ENCODE results near the gene IFITM2.
A peak's percentile ranks its signal among the peaks of the same experiment; 100 is the strongest.
"Not testable (repeated sequence)": the region's sequence is repeated elsewhere in the genome, so short reads cannot be mapped to it uniquely, and the experiment has no call there.

Gene IFITM2

DNA sequence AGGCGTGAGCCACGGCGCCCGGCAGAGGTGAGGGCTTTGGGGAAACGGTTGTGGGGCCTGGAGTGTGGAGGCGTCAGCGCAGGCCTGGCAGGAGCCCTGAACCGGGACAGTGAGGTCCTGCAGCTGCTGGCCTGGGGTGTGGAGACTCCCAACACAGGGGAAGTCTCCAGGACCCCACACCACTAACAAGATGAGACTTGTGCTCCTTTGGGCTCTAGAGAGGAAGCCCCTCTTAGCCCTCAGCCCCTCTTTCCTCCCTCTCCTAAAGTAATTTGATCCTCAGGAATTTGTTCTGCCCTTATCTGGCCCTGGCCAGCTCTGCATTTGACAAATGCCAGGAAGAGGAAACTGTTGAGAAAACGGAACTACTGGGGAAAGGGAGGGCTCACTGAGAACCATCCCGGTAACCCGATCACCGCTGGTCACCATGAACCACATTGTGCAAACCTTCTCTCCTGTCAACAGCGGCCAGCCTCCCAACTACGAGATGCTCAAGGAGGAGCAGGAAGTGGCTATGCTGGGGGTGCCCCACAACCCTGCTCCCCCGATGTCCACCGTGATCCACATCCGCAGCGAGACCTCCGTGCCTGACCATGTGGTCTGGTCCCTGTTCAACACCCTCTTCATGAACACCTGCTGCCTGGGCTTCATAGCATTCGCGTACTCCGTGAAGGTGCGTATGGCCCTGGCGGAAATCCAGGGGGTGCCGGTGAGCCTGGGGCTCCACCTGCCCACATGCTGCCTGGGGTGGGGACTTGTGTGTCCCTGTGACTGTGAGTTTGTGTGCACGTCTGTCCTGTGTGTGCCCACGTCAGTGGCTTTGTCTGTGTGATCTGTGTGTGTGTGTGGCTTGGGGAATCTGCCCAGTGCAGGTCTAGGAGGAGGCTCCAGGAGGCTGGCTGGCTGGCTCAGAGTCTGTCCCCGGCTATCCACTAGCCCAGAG is at the start of gene IFITM2:
Gene IFITM2, plus strand, starts transcription at position 51 of the 943 bp plus-strand sequence. Its CDS starts 377 bp downstream, at position 428.
- DNase-seq: peak; percentile 91

DNA sequence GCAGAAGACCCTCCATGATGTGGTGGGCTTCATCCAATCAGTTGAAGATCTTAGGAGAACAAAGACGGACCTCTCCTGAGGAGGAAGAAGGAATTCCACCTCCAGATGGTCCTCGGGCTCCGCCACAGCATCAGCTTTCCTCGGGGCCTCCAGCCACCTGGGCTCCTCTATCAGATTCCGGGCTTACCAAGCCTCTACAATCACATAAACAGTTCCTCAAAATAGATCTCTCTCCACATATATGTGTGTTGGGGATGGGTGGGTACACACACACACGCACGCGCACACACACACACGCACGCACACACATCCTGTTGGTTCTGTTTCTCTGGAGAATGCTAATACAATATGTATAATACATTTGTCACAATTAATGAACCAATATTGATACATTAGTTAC is 48.2 kb upstream of the IFITM2 start:
- DNase-seq: no peak

DNA sequence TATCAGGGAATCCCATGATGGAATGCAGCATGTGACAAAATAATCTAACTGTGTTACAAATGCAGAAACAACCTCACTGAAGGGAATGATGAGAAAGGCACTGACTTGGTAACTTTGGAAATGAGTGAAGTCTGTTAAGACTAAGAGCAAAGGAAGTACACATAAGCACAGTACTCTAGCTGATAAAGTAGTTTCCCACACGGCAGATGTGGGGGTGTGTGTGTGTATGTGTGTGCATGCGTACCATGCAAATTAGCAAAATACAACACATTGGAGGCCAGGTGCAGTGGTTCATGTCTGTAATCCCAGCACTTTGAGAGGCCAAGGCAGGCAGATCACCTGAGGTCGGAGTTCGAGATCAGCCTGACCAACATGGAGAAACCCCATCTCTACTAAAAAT is 46.0 kb upstream of the IFITM2 start:
- DNase-seq: no peak

DNA sequence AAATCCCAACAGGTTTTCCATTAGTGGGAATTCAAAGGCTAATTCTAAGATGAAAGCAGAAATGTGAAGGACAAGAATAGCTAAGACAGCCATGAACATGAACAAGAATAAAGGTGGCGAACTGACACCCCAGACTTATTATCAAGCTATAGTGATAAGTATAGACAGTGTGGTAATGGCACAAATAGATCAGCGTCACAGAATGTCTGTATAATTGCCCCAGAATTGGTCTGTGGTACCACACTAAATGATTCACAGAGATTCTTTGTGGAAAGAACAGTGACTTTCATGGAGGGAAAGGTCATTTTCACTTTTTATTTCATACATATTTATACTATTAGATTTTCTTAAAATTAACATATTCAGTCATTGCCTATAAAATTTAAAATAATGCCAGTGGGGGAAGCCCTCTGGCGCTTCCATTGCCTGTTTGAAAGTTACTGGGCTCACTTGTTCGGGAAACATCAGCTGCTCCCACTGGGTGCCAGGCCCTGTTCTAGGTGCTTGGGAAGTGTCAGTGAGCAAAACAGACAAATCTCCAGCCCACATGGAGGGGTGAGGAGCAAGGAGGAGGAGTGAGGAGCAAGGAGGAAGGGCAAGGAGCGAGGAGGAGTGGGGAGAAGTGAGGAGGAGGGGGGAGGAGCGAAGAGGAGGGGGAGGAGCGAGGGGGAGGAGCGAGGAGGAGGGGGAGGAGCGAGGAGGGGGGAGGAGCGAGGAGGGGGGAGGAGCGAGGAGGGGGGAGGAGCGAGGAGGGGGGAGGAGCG is 40.8 kb upstream of the IFITM2 start:
- DNase-seq: no peak

DNA sequence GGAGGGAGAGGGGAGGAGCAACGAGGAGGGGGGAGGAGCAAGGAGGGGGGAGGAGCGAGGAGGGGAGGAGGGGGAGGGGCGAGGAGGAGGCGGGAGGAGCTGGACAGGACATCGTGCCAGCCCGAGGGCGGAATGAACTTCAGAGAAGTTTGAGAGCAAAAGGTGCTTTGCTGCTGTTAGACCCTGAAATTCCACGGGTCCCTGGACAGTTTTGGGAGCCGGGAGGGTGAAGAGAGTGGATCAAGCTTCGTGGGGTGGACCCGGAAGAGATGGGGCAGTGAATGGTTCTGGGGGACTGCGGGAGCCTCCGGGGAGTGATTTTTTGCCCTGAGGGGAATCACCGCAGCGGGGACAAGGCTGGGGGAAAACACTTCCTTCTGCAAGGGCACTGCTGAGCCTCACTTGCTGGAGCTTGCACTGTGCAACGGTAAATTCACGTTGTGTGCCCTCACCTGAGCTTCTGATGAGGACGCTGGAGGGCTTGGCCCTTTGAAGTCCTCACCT is 40.1 kb upstream of the IFITM2 start:
- no peak for DNase-seq

DNA sequence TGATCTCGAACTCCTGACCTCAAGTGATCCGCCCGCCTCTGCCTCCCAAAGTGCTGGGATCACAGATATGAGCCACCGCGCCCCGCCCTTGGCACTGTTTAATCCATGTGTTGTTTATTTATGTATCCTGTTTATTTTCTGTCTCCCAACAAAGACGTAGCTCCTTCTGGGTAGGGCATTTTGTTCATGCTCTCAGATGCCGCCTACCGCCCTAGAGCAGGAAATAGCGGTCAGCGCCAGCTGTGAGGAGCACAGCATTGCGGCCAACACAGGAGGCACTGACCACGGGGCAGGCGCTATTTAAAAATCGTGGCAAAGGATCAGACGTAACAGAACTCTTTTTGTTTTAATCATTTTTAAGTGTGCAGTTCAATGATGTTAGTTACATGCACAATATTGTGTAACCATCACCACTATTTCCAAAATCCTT is 38.9 kb upstream of the IFITM2 start:
- not testable (repeated sequence) for DNase-seq

DNA sequence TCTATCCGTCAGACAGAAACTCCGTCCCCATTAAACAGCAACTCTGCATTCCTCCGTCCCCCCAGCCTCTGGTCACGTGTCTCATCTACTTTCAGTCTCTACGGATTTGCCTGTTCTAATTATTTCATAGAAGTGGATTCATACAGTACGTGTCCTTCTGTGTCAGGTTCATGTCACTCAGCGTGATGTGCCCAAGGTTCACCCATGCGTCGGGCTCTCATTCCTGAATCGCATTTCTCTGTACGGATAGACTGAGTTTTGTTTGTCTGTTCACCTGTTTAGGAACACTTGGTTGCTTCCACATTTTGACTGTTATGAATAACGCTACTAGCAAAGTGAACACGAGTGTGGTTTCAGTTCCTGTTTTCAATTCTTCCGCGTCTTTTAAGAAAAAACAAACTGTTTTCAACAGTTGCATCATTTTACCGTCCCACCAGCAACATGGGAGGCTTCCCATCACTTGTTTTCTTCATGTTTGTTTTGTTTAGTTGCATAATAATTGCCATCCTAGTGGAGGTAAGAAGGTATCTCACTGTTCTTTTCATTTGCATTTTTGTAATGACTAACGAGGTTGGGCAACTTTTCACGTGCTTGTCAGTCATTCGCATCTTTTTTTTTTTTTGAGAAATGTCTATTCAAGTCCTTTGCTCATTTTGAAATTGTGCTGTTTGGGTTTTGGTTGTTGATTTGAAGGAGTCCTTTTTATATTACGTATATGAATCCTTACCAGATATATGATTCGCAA is 38.3 kb upstream of the IFITM2 start:
- DNase-seq: no peak

DNA sequence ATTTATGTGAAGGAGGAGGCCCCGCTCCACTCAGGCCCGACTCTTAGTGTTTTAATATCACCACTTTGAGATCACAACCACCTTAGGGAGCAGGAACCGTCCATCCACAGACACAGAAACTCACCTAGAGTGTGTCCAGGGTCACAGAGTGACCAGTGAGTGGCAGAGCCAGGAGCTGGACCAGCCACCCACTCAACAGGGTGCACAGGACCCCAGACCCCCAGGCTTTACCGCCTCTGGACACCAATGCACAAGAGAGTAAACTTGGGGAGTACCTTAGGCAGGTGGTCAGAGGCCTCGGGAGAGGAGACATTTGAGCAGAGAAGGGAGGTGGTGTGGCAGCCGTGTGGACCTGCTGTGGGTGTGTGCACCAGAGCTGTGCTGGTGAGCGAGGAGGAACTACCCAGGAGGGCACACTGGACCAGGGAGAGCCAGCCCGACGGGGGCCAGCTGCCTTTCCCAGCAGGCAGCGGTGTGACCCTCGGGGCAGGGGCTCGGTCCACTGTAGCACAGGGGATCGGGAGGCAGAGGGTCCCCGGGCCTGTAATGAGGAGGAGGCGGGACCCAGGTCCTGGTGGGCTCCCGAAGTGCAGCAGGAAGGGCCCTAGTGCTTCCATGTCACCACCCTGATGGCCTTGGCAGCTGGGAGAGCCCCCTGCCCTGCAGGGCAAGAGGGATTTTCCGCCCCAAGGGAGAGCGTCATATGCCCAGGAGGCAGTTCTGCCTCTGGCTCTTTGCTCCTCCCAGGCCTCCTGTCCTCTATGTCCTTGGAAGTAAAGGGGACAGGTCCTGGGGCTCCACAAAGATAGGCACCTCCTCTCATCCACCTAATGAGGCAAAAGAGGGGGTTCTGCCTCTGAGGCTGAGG is 36.9 kb upstream of the IFITM2 start:
- DNase-seq: no peak

DNA sequence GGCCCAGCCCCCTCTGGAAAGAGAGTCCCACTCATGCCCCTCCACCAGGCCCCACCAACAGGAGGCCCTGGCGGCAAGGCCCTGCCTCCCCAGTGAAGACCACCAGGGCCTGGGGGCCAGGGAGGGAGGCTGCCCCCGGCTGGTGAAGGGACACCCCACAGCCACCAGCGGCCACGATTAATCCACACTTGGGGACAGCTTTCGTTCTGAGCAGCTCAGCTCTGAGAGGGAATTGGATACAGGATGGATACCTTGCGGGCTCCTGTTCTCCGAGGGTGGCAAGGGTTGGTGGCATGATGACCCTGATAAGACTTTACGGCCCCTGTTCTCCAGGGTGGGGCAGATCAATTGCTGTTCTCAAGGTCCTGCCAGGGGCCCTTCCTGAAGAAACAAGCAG is 36.3 kb upstream of the IFITM2 start:
- DNase-seq: no peak

DNA sequence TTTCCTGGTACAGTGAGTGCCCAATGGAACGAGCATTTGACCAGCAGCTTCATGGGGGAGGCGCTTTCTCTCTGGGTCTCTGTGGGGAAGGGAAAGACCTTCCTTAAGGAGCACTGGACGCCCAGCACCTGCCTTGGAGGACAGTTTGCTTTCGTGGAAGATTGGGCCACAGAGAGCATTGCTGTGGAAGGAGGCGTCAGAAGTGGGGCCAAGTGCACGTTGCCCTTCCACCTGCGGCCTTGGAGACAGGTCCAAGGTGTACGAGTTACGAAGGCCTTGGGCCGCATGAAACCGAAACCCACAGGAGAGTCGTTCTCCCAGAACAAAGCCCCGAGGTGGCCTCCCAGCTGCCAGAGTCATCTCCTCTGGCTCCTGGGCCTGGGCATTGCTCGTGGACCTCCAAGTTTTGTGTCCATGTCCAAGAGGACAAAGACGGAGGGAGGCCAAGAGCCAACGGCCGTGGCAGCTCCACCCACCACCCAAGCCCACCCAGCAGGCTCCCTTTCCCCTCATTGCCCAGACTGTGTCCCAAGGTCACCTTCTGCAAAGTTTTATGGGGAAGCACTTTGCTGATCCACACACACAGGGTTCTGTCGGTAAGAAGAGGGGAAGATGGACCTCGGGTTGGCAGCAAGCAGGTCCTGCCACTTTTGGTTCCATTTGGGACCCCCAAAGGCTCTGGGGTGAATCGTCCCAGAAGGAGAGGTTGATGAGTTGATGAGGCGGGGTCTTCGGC is 35.3 kb upstream of the IFITM2 start:
- DNase-seq: no peak

DNA sequence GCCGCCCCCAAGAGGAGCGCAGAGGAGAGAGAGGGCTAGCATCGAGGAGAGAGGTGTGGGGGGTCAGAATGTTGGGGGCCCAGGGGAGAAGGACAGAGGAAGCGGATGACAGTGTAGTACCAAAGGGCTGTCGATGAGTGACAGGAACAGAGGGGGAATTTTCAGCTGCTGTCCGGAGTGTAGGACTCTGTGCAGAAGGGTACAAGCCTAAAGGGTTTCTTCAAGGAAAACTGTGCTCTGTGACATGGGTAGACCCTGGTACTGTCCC is 34.8 kb upstream of the IFITM2 start:
- no peak for DNase-seq

DNA sequence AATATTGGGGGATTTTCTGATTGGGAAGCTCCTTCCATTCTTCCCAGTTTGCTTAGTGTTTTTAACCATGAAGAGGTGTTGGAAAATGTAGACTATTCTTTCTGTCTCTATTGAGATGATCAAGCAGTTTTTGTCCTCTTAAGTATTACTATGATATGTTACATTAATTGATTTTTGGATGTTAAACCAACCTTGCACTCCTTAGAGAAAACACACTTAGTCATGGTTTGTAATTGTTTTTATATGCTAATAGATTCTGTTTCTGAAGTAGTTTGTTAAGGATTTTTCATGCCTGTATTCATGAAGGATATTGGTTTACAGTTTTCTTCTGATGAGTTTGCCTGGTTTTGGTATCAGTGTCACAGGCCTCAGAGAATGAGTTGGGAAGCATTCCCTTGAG is 31.4 kb upstream of the IFITM2 start:
- DNase-seq: no peak

DNA sequence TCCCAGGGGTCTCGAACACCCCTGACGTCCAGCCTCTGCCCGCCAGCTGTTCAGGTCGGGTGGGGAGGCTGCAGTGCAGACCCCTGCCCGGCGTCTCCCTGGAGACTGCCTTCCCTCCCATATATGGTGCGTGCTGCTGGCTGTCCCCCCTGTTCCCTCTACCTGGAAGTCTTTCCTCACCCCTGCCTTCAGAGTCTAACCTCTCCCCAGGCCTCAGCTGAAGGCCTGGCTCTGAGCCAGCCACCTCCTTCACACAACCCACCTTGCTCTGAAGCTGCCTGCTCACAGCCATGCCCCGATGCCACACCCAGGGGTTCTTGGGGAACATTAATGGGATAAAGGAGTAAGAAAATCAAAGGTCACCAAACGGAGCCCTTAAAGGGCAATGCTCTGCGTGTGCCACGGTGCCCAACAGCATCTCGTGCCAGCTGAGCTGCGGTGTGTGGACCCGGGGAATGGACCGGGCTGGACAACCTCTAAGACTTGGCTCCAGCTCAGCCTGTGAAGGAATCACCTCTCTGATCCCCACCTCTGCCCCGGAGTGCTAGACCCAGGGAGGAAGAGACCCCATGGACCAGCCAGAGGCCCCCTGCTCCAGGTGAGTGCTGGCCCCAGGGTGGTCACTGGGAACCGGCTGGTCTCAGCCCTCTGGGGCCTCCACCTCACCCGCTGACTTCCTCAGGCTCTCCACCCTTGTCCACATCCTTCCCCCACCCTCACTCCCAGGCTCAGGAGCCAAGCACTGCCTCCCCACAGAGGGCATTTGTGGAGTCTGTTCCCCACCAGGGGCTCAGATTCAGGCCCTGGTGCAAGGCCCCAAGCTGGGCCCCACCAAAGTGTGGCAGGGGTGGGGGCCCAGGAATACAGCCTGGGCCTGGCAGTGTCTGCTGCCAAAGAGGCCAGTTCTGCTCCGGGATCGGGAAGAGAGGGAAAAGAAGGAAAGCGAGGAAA is 29.3 kb upstream of the IFITM2 start, which contains the start of gene NLRP6:
Gene NLRP6, plus strand, starts transcription at position 407 of the 951 bp plus-strand sequence. Its CDS starts 163 bp downstream, at position 570.
- no peak for DNase-seq

DNA sequence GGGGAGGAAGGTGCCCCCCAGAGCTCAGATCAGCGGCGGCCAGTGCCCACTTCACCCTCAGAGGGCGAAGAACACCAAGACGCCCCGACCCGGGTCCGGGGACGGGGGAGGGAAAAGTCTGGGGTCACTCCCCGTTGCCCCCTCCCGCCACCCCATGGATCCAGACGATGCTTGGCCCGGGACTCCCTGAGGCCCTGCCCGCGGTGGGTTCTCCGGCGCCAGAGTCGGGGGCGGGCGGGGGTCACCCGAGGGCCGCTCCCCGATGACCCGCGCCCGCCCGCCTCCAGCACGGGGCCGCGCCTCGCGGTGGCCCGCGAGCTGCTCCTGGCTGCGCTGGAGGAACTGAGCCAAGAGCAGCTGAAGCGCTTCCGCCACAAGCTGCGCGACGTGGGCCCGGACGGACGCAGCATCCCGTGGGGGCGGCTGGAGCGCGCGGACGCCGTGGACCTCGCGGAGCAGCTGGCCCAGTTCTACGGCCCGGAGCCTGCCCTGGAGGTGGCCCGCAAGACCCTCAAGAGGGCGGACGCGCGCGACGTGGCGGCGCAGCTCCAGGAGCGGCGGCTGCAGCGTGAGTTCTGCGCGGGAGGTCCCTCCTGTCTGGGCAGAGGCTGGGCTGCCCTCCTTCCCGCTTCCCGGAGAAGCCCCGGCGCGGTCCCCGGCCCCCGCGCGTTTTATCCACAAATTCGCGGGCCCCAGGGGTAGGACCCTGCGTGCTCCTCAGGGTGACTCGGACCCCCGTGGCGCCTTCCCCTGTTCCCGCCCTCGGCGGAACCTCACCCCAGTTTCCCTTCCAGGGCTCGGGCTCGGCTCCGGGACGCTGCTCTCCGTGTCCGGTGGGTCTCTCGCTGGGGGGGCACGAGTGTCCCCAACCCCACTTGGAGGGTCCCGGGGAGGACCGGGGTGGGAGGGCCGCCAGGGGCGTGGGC is 28.3 kb upstream of the IFITM2 start:
- no peak for DNase-seq

DNA sequence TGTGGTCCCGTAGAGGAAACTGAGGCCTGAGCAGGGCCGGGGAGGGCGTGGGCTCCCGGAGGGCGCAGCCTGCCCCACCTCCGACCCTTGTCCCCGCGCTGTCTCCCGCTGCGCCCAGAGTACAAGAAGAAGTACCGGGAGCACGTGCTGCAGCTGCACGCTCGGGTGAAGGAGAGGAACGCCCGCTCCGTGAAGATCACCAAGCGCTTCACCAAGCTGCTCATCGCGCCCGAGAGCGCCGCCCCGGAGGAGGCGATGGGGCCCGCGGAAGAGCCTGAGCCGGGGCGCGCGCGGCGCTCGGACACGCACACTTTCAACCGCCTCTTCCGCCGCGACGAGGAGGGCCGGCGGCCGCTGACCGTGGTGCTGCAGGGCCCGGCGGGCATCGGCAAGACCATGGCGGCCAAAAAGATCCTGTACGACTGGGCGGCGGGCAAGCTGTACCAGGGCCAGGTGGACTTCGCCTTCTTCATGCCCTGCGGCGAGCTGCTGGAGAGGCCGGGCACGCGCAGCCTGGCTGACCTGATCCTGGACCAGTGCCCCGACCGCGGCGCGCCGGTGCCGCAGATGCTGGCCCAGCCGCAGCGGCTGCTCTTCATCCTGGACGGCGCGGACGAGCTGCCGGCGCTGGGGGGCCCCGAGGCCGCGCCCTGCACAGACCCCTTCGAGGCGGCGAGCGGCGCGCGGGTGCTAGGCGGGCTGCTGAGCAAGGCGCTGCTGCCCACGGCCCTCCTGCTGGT is 27.5 kb upstream of the IFITM2 start:
- no peak for DNase-seq

DNA sequence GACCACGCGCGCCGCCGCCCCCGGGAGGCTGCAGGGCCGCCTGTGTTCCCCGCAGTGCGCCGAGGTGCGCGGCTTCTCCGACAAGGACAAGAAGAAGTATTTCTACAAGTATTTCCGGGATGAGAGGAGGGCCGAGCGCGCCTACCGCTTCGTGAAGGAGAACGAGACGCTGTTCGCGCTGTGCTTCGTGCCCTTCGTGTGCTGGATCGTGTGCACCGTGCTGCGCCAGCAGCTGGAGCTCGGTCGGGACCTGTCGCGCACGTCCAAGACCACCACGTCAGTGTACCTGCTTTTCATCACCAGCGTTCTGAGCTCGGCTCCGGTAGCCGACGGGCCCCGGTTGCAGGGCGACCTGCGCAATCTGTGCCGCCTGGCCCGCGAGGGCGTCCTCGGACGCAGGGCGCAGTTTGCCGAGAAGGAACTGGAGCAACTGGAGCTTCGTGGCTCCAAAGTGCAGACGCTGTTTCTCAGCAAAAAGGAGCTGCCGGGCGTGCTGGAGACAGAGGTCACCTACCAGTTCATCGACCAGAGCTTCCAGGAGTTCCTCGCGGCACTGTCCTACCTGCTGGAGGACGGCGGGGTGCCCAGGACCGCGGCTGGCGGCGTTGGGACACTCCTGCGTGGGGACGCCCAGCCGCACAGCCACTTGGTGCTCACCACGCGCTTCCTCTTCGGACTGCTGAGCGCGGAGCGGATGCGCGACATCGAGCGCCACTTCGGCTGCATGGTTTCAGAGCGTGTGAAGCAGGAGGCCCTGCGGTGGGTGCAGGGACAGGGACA is 26.7 kb upstream of the IFITM2 start:
- DNase-seq: no peak

DNA sequence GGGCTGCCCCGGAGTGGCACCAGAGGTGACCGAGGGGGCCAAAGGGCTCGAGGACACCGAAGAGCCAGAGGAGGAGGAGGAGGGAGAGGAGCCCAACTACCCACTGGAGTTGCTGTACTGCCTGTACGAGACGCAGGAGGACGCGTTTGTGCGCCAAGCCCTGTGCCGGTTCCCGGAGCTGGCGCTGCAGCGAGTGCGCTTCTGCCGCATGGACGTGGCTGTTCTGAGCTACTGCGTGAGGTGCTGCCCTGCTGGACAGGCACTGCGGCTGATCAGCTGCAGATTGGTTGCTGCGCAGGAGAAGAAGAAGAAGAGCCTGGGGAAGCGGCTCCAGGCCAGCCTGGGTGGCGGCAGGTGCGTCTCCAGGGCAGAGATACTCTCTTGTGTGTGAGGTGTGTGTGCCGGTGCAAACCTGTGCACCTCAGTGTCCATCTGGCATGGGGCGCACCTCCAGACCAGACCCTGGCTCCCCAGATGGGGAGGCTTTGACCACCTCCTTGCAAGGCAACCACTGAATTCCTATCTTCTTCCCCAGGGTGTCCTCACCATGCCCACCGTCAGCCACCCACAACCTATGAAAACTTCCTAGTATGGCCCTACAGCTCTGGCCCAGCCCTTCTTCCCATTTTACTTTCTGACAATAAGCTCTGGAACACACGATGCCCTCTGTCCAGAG is 26.0 kb upstream of the IFITM2 start:
- DNase-seq: no peak

All from fibroblast of skin of right quadriceps (primary cell).